ENCODE results near the gene UNK. TPM values are rescaled to one million over a fixed set of nuclear protein-coding genes. Genes with fewer than 3 reads are reported as not detected.

The UNK gene
- total and polyA plus RNA-seq, 9 of the 15 experiments (the other 6 are each of a cell fraction or from before 2014, with no cell fraction given), result 12.8 to 38.6 (median 24.8) TPM

DNA sequence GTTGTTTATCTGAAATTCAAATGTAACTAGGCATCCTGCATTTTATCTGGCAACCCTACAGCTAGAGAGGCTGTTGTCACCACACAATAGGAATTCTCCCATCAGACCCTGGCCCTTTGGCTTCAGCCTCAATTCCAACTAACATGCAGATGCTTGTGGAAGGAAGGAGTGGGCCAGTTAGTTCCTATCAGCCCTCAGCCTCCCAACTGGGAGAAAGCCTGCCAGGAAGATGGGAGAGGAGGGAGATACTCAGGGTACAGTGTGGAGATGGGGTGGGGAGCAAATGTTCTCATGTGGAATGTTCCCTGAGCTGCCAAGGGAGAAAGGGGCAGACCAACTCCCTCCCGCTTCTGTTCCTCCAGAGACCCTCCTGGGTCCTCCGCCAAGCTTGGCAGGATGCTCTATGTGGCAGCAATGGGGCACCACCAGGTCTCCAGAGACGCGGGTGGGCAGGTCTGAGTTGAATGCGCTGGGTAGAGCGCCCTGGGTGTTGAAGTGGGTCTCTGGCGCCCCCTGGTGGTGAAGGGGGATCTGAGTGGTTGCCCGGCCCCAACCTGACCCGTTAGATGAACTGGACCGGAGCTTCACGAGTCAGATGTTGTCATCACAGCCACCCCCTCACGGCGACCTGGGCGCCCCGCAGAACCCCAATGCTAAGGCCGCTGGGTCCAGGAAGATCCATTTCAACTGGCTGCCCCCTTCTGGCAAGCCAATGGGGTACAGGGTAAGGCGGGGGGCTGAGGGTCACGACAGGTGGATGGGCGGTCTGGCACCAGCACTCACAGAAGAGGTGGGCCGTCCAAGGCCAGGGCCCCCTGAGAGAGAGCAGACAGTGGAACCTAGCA, 34.8 kb upstream of the UNK start (continued):
- TF ChIP-seq, protein P1, sequence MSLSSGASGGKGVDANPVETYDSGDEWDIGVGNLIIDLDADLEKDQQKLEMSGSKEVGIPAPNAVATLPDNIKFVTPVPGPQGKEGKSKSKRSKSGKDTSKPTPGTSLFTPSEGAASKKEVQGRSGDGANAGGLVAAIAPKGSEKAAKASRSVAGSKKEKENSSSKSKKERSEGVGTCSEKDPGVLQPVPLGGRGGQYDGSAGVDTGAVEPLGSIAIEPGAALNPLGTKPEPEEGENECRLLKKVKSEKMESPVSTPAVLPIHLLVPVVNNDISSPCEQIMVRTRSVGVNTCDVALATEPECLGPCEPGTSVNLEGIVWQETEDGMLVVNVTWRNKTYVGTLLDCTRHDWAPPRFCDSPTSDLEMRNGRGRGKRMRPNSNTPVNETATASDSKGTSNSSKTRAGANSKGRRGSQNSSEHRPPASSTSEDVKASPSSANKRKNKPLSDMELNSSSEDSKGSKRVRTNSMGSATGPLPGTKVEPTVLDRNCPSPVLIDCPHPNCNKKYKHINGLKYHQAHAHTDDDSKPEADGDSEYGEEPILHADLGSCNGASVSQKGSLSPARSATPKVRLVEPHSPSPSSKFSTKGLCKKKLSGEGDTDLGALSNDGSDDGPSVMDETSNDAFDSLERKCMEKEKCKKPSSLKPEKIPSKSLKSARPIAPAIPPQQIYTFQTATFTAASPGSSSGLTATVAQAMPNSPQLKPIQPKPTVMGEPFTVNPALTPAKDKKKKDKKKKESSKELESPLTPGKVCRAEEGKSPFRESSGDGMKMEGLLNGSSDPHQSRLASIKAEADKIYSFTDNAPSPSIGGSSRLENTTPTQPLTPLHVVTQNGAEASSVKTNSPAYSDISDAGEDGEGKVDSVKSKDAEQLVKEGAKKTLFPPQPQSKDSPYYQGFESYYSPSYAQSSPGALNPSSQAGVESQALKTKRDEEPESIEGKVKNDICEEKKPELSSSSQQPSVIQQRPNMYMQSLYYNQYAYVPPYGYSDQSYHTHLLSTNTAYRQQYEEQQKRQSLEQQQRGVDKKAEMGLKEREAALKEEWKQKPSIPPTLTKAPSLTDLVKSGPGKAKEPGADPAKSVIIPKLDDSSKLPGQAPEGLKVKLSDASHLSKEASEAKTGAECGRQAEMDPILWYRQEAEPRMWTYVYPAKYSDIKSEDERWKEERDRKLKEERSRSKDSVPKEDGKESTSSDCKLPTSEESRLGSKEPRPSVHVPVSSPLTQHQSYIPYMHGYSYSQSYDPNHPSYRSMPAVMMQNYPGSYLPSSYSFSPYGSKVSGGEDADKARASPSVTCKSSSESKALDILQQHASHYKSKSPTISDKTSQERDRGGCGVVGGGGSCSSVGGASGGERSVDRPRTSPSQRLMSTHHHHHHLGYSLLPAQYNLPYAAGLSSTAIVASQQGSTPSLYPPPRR (CRISPR knock-in tag; IDR thresholded peaks at IDR 0.05; ENCODE audit: borderline replicate concordance), result no peak
- TF ChIP-seq ZFP36 (IDR thresholded peaks at IDR 0.05; ENCODE audit: low read depth, low read length, partially characterized antibody) (no peak), ZNF696 (CRISPR knock-in tag; conservative IDR thresholded peaks at IDR 0.05) (no peak), NEUROD1 (IDR thresholded peaks at IDR 0.05; ENCODE audit: borderline replicate concordance, low read depth, low read length, partially characterized antibody) (no peak)
- TF ChIP-seq, protein P2, sequence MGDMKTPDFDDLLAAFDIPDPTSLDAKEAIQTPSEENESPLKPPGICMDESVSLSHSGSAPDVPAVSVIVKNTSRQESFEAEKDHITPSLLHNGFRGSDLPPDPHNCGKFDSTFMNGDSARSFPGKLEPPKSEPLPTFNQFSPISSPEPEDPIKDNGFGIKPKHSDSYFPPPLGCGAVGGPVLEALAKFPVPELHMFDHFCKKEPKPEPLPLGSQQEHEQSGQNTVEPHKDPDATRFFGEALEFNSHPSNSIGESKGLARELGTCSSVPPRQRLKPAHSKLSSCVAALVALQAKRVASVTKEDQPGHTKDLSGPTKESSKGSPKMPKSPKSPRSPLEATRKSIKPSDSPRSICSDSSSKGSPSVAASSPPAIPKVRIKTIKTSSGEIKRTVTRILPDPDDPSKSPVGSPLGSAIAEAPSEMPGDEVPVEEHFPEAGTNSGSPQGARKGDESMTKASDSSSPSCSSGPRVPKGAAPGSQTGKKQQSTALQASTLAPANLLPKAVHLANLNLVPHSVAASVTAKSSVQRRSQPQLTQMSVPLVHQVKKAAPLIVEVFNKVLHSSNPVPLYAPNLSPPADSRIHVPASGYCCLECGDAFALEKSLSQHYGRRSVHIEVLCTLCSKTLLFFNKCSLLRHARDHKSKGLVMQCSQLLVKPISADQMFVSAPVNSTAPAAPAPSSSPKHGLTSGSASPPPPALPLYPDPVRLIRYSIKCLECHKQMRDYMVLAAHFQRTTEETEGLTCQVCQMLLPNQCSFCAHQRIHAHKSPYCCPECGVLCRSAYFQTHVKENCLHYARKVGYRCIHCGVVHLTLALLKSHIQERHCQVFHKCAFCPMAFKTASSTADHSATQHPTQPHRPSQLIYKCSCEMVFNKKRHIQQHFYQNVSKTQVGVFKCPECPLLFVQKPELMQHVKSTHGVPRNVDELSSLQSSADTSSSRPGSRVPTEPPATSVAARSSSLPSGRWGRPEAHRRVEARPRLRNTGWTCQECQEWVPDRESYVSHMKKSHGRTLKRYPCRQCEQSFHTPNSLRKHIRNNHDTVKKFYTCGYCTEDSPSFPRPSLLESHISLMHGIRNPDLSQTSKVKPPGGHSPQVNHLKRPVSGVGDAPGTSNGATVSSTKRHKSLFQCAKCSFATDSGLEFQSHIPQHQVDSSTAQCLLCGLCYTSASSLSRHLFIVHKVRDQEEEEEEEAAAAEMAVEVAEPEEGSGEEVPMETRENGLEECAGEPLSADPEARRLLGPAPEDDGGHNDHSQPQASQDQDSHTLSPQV (IDR thresholded peaks at IDR 0.05), result no peak
- TF ChIP-seq, protein P3, sequence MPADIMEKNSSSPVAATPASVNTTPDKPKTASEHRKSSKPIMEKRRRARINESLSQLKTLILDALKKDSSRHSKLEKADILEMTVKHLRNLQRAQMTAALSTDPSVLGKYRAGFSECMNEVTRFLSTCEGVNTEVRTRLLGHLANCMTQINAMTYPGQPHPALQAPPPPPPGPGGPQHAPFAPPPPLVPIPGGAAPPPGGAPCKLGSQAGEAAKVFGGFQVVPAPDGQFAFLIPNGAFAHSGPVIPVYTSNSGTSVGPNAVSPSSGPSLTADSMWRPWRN (IDR thresholded peaks at IDR 0.05; ENCODE audit: low read depth), result no peak
